Stimulated activated CD4-positive, alpha-beta T cell treated with anti-CD3 and anti-CD28 coated beads, Interleukin-1b, Interleukin-23, amount 100 ng/mL, for 48 hours (primary cell): ENCODE measurements around the gene NMUR1.

ENCODE experiments used
- DNase-seq: peaks from one replicate; pipeline ENCODE4 v3.0.0-alpha.2; 2020

NMUR1 gene

DNA sequence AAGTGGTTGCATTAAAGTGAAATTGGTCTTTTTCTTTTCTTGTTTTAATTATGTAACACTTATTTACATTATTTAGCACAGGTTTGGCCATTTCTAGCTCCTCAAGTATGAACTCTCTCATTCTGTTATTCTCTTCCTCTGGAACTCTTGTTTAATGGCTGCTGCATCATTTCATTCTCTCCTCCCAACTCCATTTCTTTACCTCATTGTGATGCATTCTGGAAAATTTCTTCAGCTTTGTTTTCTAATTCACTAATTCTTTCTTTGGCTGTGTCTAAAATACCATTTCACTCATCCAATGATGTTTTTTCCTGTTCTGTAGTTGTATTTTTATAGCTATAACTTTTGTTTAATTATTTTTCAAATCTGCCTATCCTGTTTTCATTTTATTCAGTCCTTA, 22.5 kb upstream of the NMUR1 start:
- no peak for DNase-seq

DNA sequence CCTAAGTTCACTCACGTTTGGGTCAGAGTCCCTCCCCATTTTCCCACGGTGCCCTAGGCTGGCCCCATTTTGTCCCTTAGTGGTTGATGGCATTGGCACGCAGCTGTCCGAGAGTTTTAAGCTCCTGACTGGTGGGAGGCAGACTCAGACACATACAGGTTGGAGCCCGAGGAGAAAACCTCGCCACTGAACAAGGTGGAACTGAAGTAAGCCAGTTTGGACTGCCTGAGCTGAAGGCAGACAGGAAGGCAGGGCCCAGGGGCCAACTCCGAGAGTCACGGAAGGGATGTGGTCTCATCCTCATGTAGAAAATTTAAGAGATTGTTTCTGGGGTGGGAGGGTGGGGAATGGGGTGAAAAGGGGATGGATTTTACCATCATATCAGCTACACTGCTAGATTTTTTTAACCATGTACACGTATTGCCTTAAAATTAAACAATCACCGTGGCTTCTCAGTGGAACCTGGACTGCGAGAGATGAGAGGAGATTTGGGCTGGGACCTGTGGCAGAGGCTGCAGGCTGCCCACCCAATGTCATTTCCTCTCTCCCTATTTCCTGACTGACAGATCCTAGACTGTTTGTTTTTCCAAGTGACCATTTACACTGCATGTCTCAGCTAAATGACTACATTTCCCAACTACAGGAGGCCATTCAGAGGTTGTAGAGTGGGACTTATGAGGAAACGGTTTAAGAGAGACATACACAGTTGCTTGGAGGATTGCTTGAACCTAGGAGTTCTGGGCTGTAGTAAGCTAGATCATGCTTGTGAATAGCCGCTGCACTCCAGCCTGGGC, 19.4 kb upstream of the NMUR1 start:
- no peak for DNase-seq

DNA sequence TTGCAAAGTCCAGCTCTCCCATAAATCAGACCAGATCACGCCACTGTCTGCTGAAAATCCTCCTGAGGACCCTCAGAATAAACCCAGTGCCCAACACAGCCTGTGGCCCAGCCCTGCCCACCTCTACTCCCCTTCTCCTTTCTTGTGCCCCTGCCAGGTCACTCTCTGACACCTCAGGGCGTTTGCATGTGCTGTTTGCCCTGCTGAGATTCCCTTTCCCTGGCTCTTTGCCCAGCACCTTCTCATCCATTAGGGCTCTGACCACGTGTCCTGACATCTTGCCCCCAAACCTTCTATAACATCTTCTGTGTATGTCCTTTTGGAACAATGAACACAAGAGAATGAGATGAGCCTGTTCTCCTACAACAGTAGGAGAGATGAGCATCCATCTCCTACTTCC, 18.5 kb upstream of the NMUR1 start:
- no peak for DNase-seq

GRCh38 chr2:231547315-231548110, 17.3 kb upstream of the NMUR1 start:
- DNase-seq = no peak

DNA sequence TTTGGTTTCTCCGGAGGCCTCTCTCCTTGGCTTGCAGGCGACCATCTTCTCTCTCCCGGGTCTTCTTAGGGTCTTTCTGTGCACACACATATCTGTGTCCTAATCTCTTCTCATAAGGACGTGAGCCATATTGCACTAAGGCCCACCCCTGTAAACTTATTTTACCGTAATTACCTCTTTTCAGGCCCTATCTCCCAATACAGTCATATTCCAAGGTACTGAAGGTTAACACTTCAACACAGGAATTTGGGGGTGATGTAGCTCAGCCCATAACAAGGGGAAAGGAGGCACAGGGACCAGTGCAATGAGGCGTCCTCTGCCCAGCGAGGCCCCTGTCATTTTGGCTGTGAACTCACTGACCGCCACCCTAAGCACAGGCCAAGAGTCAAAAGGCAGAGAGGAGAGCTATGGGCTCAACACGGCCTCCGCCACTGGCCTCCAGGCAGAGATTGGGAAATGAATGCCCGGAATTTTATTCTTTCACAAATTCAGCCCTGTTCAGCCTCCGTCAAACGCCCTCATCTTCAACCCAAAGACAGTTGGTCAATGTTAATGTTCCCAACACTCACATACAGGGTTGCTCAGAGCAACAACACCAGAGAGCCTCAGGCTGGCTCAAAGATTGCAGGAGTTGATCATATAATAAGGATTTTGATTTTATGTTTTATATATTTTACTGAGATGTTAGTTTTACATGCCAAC, 15.9 kb upstream of the NMUR1 start:
- DNase-seq = no peak

- peak; percentile 71 for DNase-seq
These were observed 15.1 kb upstream of the NMUR1 start for GRCh38 chr2:231545105-231545902.

GRCh38 chr2:231542136-231542535, 11.9 kb upstream of the NMUR1 start:
- no peak for DNase-seq

- peak; percentile 23 for DNase-seq
These were observed 11.4 kb upstream of the NMUR1 start for GRCh38 chr2:231541645-231542044.

DNA sequence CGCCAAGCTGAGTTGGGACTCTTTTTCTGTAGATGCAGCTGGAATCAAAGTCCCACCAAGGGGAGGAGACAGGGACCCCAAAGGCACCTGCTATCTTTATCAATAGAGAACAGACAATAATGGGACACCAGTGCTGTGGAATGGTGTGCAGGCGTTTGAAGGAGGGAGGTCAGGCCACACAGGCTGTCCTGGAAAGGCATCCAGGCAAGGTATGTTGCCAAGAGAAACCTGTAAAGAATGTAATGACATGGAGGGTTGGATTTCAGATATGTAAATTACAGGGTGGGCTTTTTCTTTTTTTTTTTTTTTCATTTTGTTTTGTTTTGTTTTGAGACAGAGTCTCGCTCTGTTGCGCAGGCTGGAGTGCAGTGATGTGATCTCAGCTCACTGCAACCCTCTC, 9.7 kb upstream of the NMUR1 start:
- no peak for DNase-seq

GRCh38 chr2:231535961-231536360, 5.7 kb upstream of the NMUR1 start:
- no peak for DNase-seq

GRCh38 chr2:231533777-231534125, 3.5 kb upstream of the NMUR1 start:
- no peak for DNase-seq

DNA sequence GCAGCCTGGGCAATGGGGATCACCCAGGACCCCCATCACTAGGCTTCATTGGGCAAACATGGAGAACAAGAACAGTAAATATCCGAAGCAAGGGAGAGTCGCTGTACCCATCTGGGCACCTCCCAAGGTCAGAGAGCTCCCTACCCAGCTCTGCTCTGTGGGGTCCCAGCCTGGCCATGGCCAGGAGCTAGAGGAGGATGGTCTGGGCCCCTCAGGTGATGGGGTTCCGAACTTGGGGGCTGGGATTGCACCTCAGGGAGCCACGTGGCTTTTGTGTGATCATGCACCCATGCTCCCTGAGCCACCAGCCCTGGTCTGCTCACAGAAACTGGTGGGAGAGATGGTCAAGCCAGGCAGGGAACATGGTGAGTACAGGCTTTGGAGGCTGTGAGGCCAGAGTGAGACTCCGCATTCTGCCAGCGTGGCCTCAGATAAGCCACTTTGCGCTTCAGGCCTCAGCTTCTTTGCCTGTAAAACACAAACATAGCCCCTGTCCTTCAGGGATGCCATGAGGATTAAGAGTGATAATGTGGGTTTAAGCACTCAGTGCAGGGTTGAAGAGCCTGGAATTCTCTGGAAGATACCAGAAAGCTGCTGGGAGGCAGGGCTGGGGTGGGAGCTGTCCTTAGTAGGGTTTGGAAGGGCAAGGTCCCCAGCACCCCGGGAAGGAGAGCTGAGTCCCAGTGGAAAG, 3.0 kb upstream of the NMUR1 start:
- no peak for DNase-seq

GRCh38 chr2:231532756-231533035, 2.5 kb upstream of the NMUR1 start:
- DNase-seq = no peak

DNA sequence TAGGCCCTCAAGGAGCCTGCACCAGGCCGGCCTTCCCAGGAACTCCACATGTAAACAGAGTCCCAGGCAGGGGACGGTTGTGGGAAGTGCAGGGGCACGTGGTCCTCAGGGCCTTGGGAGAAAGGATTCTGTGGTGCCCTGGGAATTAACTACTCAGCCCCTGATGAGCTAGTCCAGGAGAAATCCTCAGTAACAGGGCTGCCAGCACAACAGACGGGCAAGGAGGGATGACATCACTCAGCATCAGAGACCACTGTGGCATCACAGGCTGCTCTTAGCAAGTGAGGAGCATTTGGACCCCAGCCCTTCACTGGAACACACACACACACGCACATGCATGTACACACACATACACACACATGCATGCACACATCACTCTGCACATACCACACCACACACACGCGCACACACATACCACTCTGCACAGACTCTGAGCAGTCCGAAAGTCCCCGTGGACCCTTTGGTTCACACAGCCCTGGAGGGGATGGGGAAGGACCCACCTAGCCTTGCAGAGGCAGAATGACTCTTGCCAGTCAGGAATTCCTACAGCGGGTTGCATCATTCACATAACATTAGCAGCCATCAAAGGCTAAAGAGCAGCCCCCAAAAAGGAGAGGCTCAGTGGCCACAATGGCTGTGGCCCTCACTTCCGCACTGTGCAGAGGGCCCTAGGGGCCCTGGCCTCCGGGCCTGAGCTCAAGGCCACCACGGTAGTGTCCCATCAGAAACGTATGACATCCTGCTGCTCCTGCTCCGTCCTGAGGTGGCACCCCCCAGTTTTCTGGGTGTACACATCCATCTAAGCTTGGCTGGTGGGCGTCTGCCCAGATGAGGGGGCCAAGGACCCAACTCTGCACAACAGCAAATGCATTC, 1.9 kb upstream of the NMUR1 start:
- DNase-seq = no peak

DNA sequence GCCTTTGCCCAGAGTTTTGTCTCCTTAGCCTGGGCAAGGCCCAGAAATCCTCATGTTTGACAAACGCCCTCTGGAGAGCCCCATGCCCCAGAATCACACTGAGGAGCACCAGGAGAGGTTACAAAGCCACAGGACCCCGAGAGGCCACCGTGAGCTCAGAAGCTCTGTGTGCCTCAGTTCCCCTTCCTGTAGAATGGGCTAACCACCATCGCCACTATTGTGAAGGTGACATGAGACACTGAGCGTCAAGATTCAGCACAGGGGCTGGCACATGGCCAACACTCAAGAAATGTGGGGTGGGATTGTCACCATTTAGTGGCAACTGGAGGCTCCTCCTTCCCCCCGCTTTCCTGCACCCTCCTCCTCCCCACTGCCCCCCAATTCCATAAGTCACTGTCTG, 1.2 kb upstream of the NMUR1 start:
- no peak for DNase-seq

- no peak for DNase-seq
These were observed 1.6 kb downstream of the NMUR1 start for GRCh38 chr2:231528636-231529030.

DNA sequence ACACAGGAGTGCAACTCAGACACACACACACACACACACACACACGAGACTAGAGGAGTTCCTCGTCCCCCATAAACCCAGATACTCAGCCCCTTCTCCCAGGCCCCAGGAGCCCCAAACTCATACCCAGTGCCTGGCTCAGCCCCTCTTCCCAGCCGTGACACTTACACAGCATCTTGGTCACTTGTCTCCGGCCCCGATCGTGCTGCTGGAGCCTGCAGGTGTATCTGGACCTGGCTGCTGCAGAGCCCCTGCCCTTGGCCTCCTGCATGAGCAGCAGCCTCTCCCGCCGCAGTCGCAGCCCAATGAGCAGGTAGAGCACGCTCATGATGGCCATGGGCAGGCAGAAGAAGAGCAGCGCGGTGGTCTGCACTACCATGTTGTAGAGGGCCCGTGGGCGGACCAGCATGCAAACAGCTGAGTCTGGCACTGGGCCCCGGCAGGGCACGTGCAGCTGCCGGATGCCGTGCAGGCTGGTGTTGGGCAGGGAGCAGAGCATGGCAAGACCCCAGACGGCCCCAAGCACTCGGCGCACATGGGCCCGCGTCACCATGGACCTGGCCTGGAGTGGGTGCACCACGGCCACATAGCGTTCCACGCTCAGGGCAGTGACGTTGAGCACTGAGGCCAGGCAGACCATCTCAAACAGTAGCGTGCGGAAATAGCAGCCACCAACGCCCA, 2.1 kb downstream of the NMUR1 start:
- no peak for DNase-seq

GRCh38 chr2:231527091-231527395, 3.2 kb downstream of the NMUR1 start:
- no peak for DNase-seq

- DNase-seq = no peak
These were observed 3.7 kb downstream of the NMUR1 start for GRCh38 chr2:231526341-231527090.
